ENCODE measurements around the gene LAMA3.

Gene LAMA3

GRCh38 chr18:23968638-23969604, 279.7 kb downstream of the LAMA3 start:
- DNase-seq: no peak
- intact Hi-C loops (cut with DNase I; ENCODE audit: low total_unique reads): no loop called here
- H3K4me3 ChIP-seq: no peak overlapping the region
- no peaks in the 10 kb centered on the region for H3K9me3 ChIP-seq
- H3K36me3 ChIP-seq: no peaks in the 10 kb centered on the region
- H3K4me1 ChIP-seq: no peaks in the 10 kb centered on the region
- TF ChIP-seq CTCF (IDR thresholded peaks at IDR 0.05): no peak
- no peak overlapping the region for H3K27ac ChIP-seq
- no peaks in the 10 kb centered on the region for H3K27me3 ChIP-seq

- no peak for TF ChIP-seq CTCF (IDR thresholded peaks at IDR 0.05)
- Histone ChIP-seq H3K27me3 (no peaks in the 10 kb centered on the region), H3K4me1 (no peaks in the 10 kb centered on the region), H3K27ac (no peak overlapping the region), H3K4me3 (no peak overlapping the region), H3K9me3 (peaks cover 0 to 5% (median 0%) of the 10 kb centered on the region in 3 donors), H3K36me3 (no peaks in the 10 kb centered on the region)
- intact Hi-C loops (cut with DNase I; ENCODE audit: low total_unique reads): no loop called here
- DNase-seq: no peak
Measured at GRCh38 chr18:23969664-23970063, 280.4 kb downstream of the LAMA3 start.

GRCh38 chr18:23970161-23971096, 281.2 kb downstream of the LAMA3 start:
- Histone ChIP-seq H3K4me3 (no peak overlapping the region), H3K36me3 (no peaks in the 10 kb centered on the region), H3K9me3 (peaks cover 0 to 10% (median 0%) of the 10 kb centered on the region in 3 donors), H3K27me3 (no peaks in the 10 kb centered on the region), H3K4me1 (no peaks in the 10 kb centered on the region), H3K27ac (no peak overlapping the region)
- intact Hi-C loops (cut with DNase I; ENCODE audit: low total_unique reads): no loop called here
- no peak for DNase-seq
- TF ChIP-seq CTCF (IDR thresholded peaks at IDR 0.05): no peak

GRCh38 chr18:23971097-23971440, 281.8 kb downstream of the LAMA3 start:
- intact Hi-C loops (cut with DNase I; ENCODE audit: low total_unique reads): no loop called here
- Histone ChIP-seq H3K27me3 (no peaks in the 10 kb centered on the region), H3K9me3 (peaks cover 0 to 10% (median 0%) of the 10 kb centered on the region in 3 donors), H3K27ac (no peak overlapping the region), H3K4me1 (no peaks in the 10 kb centered on the region), H3K4me3 (no peak overlapping the region), H3K36me3 (no peaks in the 10 kb centered on the region)
- no peak for TF ChIP-seq CTCF (IDR thresholded peaks at IDR 0.05)
- DNase-seq: no peak

DNA sequence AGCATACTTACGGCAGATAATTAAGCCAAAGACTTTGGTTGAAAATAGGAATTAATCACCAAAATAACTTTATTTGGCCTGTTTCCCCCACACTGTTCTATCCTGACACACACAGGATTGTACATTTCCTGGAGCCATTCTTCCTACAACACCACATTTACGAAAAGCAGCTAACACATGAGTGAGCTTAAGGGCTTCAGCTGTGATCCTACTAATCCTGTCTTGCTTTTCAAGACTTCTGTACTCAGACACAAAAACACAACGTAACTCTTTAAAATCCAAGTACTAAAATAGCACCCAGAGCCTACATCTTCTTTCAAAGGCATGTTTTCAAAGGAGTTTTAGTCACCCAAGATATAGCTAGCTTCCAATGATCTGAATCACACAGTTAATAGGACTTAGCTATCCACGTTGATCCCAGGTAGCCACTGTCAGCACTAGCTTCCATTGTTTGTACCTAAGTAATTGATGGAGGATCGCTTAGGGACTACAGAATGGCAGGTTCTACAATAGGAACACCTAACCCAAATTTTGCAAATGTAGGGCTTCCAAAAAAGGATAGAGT, 282.5 kb downstream of the LAMA3 start:
- intact Hi-C loops (cut with DNase I; ENCODE audit: low total_unique reads): no loop called here

More for the DNA sequence above, 282.5 kb downstream of the LAMA3 start:
- H3K9me3 ChIP-seq: peaks cover 0 to 10% (median 0%) of the 10 kb centered on the region in 3 donors
- DNase-seq: no peak
- no peak overlapping the region for H3K4me3 ChIP-seq
- H3K27me3 ChIP-seq: no peaks in the 10 kb centered on the region
- H3K36me3 ChIP-seq: no peaks in the 10 kb centered on the region
- no peaks in the 10 kb centered on the region for H3K4me1 ChIP-seq
- no peak for TF ChIP-seq CTCF (IDR thresholded peaks at IDR 0.05)
- H3K27ac ChIP-seq: no peak overlapping the region
